ENCODE results near the gene CHCHD6. TPM values are rescaled to one million over a fixed set of nuclear protein-coding genes. Genes with fewer than 3 reads are reported as not detected.

Gene CHCHD6
- total RNA-seq, 1 experiment from 2014 or later, result 36.3 TPM

DNA sequence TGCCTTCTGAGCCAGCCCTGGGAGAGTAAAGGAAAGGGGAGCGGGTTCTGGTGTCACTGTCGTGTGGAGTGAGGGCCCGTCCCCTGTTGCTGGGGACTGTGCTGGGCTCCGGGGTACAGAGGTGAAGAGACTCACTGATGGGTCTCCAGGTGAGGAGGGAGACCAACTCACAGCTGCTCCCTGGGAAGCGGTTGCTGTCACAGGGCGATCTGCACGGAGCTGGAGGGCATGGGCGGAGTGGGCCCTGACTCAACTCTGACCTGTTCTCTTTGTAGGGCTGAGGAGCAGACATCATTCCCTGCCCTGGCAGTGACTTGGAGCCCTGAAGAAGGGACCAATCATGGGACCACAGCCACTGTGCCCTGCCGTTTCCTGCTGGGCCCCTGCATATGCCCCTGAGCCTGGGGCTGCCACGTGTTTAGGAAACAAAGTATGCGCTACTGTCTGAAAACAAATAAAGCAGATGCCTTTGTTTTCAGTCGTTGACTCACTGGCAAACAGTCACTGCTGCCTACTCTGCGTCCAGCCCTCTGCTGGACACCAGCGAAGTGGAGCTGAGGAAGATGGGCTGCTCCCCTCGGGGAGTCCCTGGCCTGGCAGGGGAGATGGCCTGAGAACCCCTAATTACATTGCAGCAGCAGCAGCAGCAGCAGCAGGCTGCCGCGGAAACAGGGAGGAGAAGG is 256.0 kb downstream of the CHCHD6 start:
- H2AFZ ChIP-seq (ENCODE audit: low read depth, low read length, poor library complexity, severe bottlenecking), result no peak overlapping the region
- ChIA-PET RAD21 (ENCODE audit: low non-redundant PET in 1 of 2, low total read pairs in 2 of 2, uncharacterized antibody in 2 of 2, unreplicated experiment in 2 of 2) (no interaction called here), POLR2A (no interaction called here), CTCF (no interaction called here)
- DNase-seq (ENCODE audit: low read depth, low spot score), result no peak
- intact Hi-C loops (cut with micrococcal nuclease), result no loop called here
- no peaks in the 10 kb centered on the region for H3K36me3 ChIP-seq (ENCODE audit: control insufficient read depth in 1 of 2, insufficient read depth in 2 of 2, low read length in 2 of 2)
- H3K9me2 ChIP-seq (ENCODE audit: insufficient read depth), result no peaks in the 10 kb centered on the region
- TF ChIP-seq, protein P1, sequence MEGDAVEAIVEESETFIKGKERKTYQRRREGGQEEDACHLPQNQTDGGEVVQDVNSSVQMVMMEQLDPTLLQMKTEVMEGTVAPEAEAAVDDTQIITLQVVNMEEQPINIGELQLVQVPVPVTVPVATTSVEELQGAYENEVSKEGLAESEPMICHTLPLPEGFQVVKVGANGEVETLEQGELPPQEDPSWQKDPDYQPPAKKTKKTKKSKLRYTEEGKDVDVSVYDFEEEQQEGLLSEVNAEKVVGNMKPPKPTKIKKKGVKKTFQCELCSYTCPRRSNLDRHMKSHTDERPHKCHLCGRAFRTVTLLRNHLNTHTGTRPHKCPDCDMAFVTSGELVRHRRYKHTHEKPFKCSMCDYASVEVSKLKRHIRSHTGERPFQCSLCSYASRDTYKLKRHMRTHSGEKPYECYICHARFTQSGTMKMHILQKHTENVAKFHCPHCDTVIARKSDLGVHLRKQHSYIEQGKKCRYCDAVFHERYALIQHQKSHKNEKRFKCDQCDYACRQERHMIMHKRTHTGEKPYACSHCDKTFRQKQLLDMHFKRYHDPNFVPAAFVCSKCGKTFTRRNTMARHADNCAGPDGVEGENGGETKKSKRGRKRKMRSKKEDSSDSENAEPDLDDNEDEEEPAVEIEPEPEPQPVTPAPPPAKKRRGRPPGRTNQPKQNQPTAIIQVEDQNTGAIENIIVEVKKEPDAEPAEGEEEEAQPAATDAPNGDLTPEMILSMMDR (IDR thresholded peaks at IDR 0.05 in 2 of 3, conservative IDR thresholded peaks at IDR 0.05 in 1 of 3; ENCODE audit: borderline replicate concordance in 1 of 3, insufficient read depth in 1 of 3, low read depth in 2 of 3, low read length in 2 of 3), result no peak
- TF ChIP-seq SIN3A (IDR thresholded peaks at IDR 0.05; ENCODE audit: low read depth) (no peak), CEBPB (IDR thresholded peaks at IDR 0.05; ENCODE audit: low read depth) (no peak), POLR2AphosphoS5 (IDR thresholded peaks at IDR 0.05; ENCODE audit: low read depth, low read length) (no peak), EGR1 (IDR thresholded peaks at IDR 0.05; ENCODE audit: low read depth) (no peak), JUND (IDR thresholded peaks at IDR 0.05) (no peak), YY1 (IDR thresholded peaks at IDR 0.05; ENCODE audit: extremely low read depth, insufficient replicate concordance, low read depth, low read length) (no peak), POLR2A (IDR thresholded peaks at IDR 0.05; ENCODE audit: borderline replicate concordance, extremely low read depth, insufficient read depth, insufficient read length) (no peak), FOSL1 (IDR thresholded peaks at IDR 0.05; ENCODE audit: low read depth) (no peak), RAD21 (IDR thresholded peaks at IDR 0.05; ENCODE audit: low read depth) (no peak), ZFX (IDR thresholded peaks at IDR 0.05) (no peak), SRF (IDR thresholded peaks at IDR 0.05; ENCODE audit: low read depth) (no peak), EZH2phosphoT487 (IDR thresholded peaks at IDR 0.05; ENCODE audit: borderline replicate concordance) (no peak), SP1 (IDR thresholded peaks at IDR 0.05; ENCODE audit: low read depth) (no peak), ZNF274 (IDR thresholded peaks at IDR 0.05; ENCODE audit: low read depth, low read length) (no peak), ELF1 (IDR thresholded peaks at IDR 0.05; ENCODE audit: borderline replicate concordance, low read depth) (no peak), TCF7L2 (IDR thresholded peaks at IDR 0.05; ENCODE audit: borderline replicate concordance, extremely low read depth, insufficient read depth, insufficient read length) (no peak)
- TF ChIP-seq, protein P2, sequence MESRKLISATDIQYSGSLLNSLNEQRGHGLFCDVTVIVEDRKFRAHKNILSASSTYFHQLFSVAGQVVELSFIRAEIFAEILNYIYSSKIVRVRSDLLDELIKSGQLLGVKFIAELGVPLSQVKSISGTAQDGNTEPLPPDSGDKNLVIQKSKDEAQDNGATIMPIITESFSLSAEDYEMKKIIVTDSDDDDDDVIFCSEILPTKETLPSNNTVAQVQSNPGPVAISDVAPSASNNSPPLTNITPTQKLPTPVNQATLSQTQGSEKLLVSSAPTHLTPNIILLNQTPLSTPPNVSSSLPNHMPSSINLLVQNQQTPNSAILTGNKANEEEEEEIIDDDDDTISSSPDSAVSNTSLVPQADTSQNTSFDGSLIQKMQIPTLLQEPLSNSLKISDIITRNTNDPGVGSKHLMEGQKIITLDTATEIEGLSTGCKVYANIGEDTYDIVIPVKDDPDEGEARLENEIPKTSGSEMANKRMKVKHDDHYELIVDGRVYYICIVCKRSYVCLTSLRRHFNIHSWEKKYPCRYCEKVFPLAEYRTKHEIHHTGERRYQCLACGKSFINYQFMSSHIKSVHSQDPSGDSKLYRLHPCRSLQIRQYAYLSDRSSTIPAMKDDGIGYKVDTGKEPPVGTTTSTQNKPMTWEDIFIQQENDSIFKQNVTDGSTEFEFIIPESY (IDR thresholded peaks at IDR 0.05; ENCODE audit: extremely low read depth, insufficient replicate concordance, low read length), result no peak
- TF ChIP-seq, protein P3, sequence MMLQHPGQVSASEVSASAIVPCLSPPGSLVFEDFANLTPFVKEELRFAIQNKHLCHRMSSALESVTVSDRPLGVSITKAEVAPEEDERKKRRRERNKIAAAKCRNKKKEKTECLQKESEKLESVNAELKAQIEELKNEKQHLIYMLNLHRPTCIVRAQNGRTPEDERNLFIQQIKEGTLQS (IDR thresholded peaks at IDR 0.05), result no peak
- TF ChIP-seq, protein P4, sequence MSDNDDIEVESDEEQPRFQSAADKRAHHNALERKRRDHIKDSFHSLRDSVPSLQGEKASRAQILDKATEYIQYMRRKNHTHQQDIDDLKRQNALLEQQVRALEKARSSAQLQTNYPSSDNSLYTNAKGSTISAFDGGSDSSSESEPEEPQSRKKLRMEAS (IDR thresholded peaks at IDR 0.05), result no peak
- BruUV-seq (replicated peaks), result no TSS peak
- H3K4me1 ChIP-seq (ENCODE audit: control insufficient read depth in 1 of 2, insufficient read depth in 2 of 2, low read length in 2 of 2), result no peaks in the 10 kb centered on the region
- no peaks in the 10 kb centered on the region for H3K27me3 ChIP-seq (ENCODE audit: insufficient read depth, low read length)
- no peak overlapping the region for H3K4me2 ChIP-seq (ENCODE audit: low read length)
- ATAC-seq, result no peak
- no peaks in the 10 kb centered on the region for H4K20me1 ChIP-seq (ENCODE audit: insufficient read depth)
- H3K27ac ChIP-seq (ENCODE audit: low read depth, low read length), result no peak overlapping the region
- no peak overlapping the region for H3K4me3 ChIP-seq (replicated peaks in 1 of 2; ENCODE audit: low read depth in 1 of 2, low read length in 2 of 2)
- no peak overlapping the region for H3K9ac ChIP-seq (ENCODE audit: low read length)
- no peaks in the 10 kb centered on the region for H3K79me2 ChIP-seq (ENCODE audit: insufficient read depth, low read length)
- no peaks in the 10 kb centered on the region for H3K9me3 ChIP-seq (ENCODE audit: control insufficient read depth in 1 of 2, insufficient read depth in 1 of 2, low read depth in 1 of 2, low read length in 2 of 2)

Data from HCT116 (cell line).